HL-60 (cell line): Measurements from ENCODE around the gene TNXB.

Source experiments
- DNase-seq, 2 experiments: peaks; one replicate each; pipeline ENCODE4 v3.0.0-alpha.2; 2010 to 2020; ENCODE audit warnings: low read depth in 1 of 2, low spot score in 1 of 2
- H3K27ac ChIP-seq: fragments of 250-450 bp; sonication (Bioruptor Pico); replicated peaks from 2 replicates; pipeline ENCODE4 v1.5.1; 2020; ENCODE audit warnings: mild to moderate bottlenecking, moderate library complexity
- H3K27me3 ChIP-seq: fragments of 250-450 bp; sonication (Bioruptor Pico); 2 replicates; pipeline ENCODE4 v1.5.1; 2021; ENCODE audit warnings: mild to moderate bottlenecking, moderate library complexity; ENCODE audit not compliant: insufficient read depth, poor library complexity, severe bottlenecking
- H3K4me3 ChIP-seq: replicated peaks from 2 replicates; pipeline ENCODE4 v1.5.1; 2011; ENCODE audit warnings: mild to moderate bottlenecking, control low read depth, low read length; ENCODE audit not compliant: insufficient read depth
- CTCF ChIP-seq: IDR thresholded peaks from one replicate; pipeline ENCODE4 v1.5.1; 2011; ENCODE audit warnings: low read length, control low read depth, inconsistent platforms; ENCODE audit not compliant: insufficient read depth
- GABPA ChIP-seq: IDR thresholded peaks from 2 replicates; pipeline ENCODE4 v1.6.1; 2012; ENCODE audit warnings: low read depth
- POLR2AphosphoS5 ChIP-seq: IDR thresholded peaks from 2 replicates; pipeline ENCODE4 v1.6.1; 2012; ENCODE audit warnings: low read depth
- REST ChIP-seq: IDR thresholded peaks from 2 replicates; pipeline ENCODE4 v1.6.1; 2012; ENCODE audit warnings: low read depth; ENCODE audit not compliant: insufficient replicate concordance
- SPI1 ChIP-seq: IDR thresholded peaks from 2 replicates; pipeline ENCODE4 v1.6.1; 2012; ENCODE audit warnings: low read depth, mild to moderate bottlenecking, borderline replicate concordance

The TNXB gene

GRCh38 chr6:32139590-32139989 lies 30.5 kb upstream of the TNXB start:
- Histone ChIP-seq H3K4me3 (no peak overlapping the region), H3K27ac (no peak overlapping the region), H3K27me3 (no peaks in the 10 kb centered on the region)
- TF ChIP-seq CTCF = no peak
- no peak for TF ChIP-seq REST
- TF ChIP-seq SPI1 = no peak
- TF ChIP-seq POLR2AphosphoS5 = no peak
- no peak for TF ChIP-seq GABPA
- no peak for DNase-seq

GRCh38 chr6:32137454-32137853 lies 28.3 kb upstream of the TNXB start:
- Histone ChIP-seq H3K27ac (no peak overlapping the region), H3K4me3 (no peak overlapping the region)
- TF ChIP-seq REST = no peak
- no peak for TF ChIP-seq SPI1
- TF ChIP-seq GABPA = no peak
- TF ChIP-seq CTCF = no peak
- TF ChIP-seq POLR2AphosphoS5 = no peak

GRCh38 chr6:32133786-32134185 lies 24.6 kb upstream of the TNXB start:
- no peak for DNase-seq
- no peak overlapping the region for H3K4me3 ChIP-seq
- TF ChIP-seq SPI1 (no peak), GABPA (no peak), POLR2AphosphoS5 (no peak), REST (no peak), CTCF (no peak)

More at GRCh38 chr6:32137454-32137853, 28.3 kb upstream of the TNXB start:
- DNase-seq = no peak
- no peaks in the 10 kb centered on the region for H3K27me3 ChIP-seq

More at GRCh38 chr6:32133786-32134185, 24.6 kb upstream of the TNXB start:
- no peak overlapping the region for H3K27ac ChIP-seq
- no peaks in the 10 kb centered on the region for H3K27me3 ChIP-seq
